ENCODE measurements around the gene TMEM231. TPM values are rescaled to one million over a fixed set of nuclear protein-coding genes. Genes with fewer than 3 reads are reported as not detected.
A peak's percentile ranks its signal among the peaks of the same experiment; 100 is the strongest.

TMEM231 gene
- total RNA-seq, 4 donors from 2014 or later, result 6.0 to 11.9 (median 9.3) TPM

DNA sequence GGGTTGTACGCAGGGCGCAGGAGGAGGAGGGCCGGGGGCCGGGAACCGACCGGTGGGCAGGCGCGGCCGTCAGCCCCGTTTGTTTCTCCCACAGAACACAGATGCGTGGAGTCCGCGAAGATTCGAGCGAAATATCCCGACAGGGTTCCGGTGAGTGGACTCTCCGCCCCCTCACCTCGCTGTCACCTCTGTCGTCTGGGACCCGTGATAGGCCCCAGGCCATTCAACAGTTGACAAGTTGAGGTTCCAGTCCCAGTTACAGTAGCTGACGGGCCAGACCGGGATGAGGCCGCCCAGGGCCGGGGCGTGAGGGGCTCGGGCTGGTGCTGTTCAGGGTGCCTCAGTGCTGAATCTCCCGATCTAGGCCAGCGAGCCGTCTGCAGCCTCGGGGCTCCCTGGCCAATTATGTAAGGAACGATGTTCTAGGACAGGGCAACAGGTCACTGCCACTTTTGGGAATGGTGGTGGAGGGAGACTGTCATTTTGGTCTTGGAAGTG, 10.8 kb upstream of the TMEM231 start:
- DNase-seq (ENCODE audit: low spot score in 2 of 2), result peak; percentile 75 to 78
- 0% methylated on average over 16 of the region's 32 CpGs for WGBS
- Histone ChIP-seq H3K36me3 (peaks cover 40% of the 10 kb centered on the region), H3K4me3 (peak overlapping the region; percentile 95), H3K27me3 (no peaks in the 10 kb centered on the region), H3K27ac (peak overlapping the region; percentile 61), H3K4me1 (peaks cover 44% of the 10 kb centered on the region), H3K9me3 (no peaks in the 10 kb centered on the region)
- TF ChIP-seq POLR2AphosphoS5 (IDR thresholded peaks at IDR 0.05) (no peak), EP300 (IDR thresholded peaks at IDR 0.05) (no peak), POLR2A (IDR thresholded peaks at IDR 0.05) (no peak)
- TF ChIP-seq, protein P1, sequence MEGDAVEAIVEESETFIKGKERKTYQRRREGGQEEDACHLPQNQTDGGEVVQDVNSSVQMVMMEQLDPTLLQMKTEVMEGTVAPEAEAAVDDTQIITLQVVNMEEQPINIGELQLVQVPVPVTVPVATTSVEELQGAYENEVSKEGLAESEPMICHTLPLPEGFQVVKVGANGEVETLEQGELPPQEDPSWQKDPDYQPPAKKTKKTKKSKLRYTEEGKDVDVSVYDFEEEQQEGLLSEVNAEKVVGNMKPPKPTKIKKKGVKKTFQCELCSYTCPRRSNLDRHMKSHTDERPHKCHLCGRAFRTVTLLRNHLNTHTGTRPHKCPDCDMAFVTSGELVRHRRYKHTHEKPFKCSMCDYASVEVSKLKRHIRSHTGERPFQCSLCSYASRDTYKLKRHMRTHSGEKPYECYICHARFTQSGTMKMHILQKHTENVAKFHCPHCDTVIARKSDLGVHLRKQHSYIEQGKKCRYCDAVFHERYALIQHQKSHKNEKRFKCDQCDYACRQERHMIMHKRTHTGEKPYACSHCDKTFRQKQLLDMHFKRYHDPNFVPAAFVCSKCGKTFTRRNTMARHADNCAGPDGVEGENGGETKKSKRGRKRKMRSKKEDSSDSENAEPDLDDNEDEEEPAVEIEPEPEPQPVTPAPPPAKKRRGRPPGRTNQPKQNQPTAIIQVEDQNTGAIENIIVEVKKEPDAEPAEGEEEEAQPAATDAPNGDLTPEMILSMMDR (IDR thresholded peaks at IDR 0.05), result no peak

DNA sequence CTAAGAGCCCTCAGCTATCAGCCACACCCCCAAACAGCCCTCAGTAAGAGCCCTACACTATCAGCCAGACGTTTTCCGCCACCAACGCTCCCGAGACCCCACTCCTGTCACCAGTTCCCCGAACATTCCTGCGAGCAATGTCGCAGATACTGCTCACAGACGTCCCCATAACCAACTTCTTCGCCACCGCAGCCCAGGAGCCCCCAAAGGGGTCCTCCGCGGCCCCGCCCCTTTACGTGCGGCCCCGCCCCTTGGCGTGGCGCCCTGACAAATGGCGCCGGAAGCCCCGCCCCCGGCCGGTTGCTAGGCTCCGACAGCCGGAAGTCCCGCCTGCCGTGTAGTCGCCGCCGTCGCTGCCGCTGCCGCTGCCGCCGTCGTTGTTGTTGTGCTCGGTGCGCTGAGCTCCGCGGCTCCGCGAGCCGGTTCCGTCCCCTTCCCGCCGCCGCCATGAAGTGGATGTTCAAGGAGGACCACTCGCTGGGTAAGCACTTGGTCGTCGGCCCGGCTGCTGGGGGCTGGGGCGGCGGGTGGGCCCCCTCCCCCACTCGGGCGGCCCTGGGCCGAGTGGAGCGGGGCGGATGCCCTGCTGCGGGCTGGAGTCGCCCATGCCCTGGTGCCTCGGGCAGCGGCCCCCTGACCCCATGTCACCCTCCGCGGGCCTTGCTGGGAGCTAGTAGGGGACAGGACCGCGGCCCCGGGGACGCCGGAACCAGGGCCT, 10.1 kb upstream of the TMEM231 start, which contains the start of gene GABARAPL2:
Gene GABARAPL2, plus strand, starts transcription at position 340 of the 718 bp plus-strand sequence. Its CDS starts 108 bp downstream, at position 448.
- Histone ChIP-seq H3K4me3 (peak within 1 kb of the TSS; percentile 95), H3K36me3 (peaks cover 34% of the 10 kb centered on the region), H3K9me3 (no peaks in the 10 kb centered on the region), H3K4me1 (peaks cover 44% of the 10 kb centered on the region), H3K27ac (peak within 1 kb of the TSS; percentile 61), H3K27me3 (no peaks in the 10 kb centered on the region)
- 0% methylated on average over 15 of the region's 69 CpGs for WGBS
- TF ChIP-seq, protein P1 (IDR thresholded peaks at IDR 0.05), result no peak
- TF ChIP-seq POLR2AphosphoS5 (IDR thresholded peaks at IDR 0.05) (peak; percentile 12 to 29 (median 20)), POLR2A (IDR thresholded peaks at IDR 0.05) (peak in 1 of 2 donors; percentile 69), EP300 (IDR thresholded peaks at IDR 0.05) (no peak)
- peak; percentile 89 for DNase-seq (ENCODE audit: low spot score in 2 of 2)

DNA sequence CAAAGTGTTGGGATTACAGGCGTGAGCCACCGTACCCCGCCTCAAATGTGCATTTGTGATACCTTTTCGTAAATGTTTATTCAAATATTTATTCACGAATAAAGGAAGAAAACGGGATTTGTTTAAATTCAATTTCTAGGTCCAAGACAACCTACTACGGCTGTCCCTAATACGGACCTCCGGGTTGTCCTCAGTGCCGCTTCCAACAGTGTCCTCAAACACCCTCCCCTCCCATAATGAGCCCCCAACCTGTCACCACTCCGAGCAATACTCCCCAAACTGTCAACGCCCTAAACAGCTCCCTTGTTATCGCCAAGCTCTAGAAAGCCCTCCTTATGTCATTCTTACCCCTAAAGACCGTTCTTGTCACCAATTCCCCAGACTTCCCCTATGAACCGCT, 9.6 kb upstream of the TMEM231 start:
- peak in 1 of 2 donors; percentile 44 for DNase-seq (ENCODE audit: low spot score in 2 of 2)
- Histone ChIP-seq H3K4me3 (peak overlapping the region; percentile 95), H3K9me3 (no peaks in the 10 kb centered on the region), H3K27me3 (no peaks in the 10 kb centered on the region), H3K4me1 (peaks cover 44% of the 10 kb centered on the region), H3K27ac (peak overlapping the region; percentile 61), H3K36me3 (peaks cover 29% of the 10 kb centered on the region)
- WGBS, result 22% methylated on average over 15 of the region's 15 CpGs
- TF ChIP-seq POLR2A (IDR thresholded peaks at IDR 0.05) (no peak), EP300 (IDR thresholded peaks at IDR 0.05) (no peak), POLR2AphosphoS5 (IDR thresholded peaks at IDR 0.05) (no peak)
- TF ChIP-seq, protein P1 (IDR thresholded peaks at IDR 0.05), result no peak

DNA sequence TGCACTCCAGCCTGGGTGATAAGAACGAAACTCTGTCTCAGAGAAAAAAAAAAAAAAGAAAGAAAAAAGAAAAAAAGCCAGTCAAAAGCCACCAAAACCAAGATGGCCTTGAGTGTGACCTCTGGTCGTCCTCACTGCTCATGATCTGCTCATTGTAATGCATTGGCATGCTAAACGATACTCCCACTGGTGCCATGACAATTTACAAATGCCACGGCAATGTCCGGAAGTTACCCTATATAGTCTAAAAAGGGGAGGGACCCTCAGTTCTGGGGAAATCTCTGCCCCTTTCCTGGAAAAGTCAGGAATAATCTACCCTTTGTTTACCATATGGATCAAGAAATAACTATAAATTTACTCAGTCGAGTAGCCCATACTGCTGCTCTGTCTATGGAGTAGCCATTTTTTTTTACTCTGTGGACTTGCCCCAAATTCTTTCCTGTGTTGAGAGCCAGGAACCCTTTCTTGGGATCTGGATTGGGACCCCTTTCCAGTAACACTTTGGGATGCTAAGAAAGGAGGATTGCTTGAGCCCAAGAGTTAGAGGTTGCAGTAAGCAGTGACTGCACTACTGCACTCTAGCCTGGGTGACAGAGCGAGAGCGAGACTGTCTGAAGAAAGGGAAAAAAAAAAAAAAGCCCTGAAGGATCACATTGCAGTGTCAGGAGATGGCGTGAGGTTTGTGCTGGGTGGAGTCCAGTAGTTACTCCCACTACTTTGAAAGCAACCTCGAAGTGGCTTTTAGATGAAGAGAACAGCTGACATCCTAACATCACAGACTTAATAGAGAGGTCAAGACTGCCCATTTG, 3.7 kb upstream of the TMEM231 start:
- WGBS, result 51% methylated on average over 10 of the region's 10 CpGs
- no peak overlapping the region for H3K4me3 ChIP-seq
- no peaks in the 10 kb centered on the region for H3K36me3 ChIP-seq
- H3K9me3 ChIP-seq, result no peaks in the 10 kb centered on the region
- no peak for DNase-seq (ENCODE audit: low spot score in 2 of 2)
- TF ChIP-seq, protein P1 (IDR thresholded peaks at IDR 0.05), result no peak
- TF ChIP-seq POLR2AphosphoS5 (IDR thresholded peaks at IDR 0.05) (no peak), EP300 (IDR thresholded peaks at IDR 0.05) (no peak), POLR2A (IDR thresholded peaks at IDR 0.05) (no peak)
- no peak overlapping the region for H3K27ac ChIP-seq
- H3K27me3 ChIP-seq, result no peaks in the 10 kb centered on the region
- peaks cover 21% of the 10 kb centered on the region for H3K4me1 ChIP-seq
